Prostate gland (tissue), 2 donors: Measurements from ENCODE around the gene IL21R. TPM values are rescaled to one million over a fixed set of nuclear protein-coding genes. Genes with fewer than 3 reads are reported as not detected.

Source experiments
- DNase-seq: peaks from one replicate; pipeline ENCODE4 v3.0.0-alpha.2; 2019; ENCODE audit warnings: low spot score
- H3K27ac ChIP-seq, 2 donors: fragments of 200-600 bp; sonication (generic); 2 replicates each; pipeline ENCODE4 v1.5.1; 2017 to 2019
- H3K27me3 ChIP-seq: fragments of 200-600 bp; sonication (generic); replicated peaks from 2 replicates; pipeline ENCODE4 v1.5.1; 2019; ENCODE audit not compliant: insufficient read depth
- H3K36me3 ChIP-seq, 2 donors: fragments of 200-600 bp; sonication (generic); 1 replicate in 1 of 2; 2 replicates in 1 of 2; pipeline versions ENCODE4 v1.5.1 to v1.8.1; 2017 to 2019
- H3K4me1 ChIP-seq: fragments of 200-600 bp; sonication (generic); replicated peaks from 2 replicates; pipeline ENCODE4 v1.5.1; 2019
- H3K4me3 ChIP-seq, 2 donors: fragments of 200-600 bp; sonication (generic); 2 replicates each; pipeline ENCODE4 v1.5.1; 2017 to 2019
- H3K9me3 ChIP-seq: fragments of 200-600 bp; sonication (generic); 2 replicates; pipeline ENCODE4 v1.5.1; 2017
- CTCF ChIP-seq, 4 experiments: fragments of 200-600 bp in 2 of 4; fragments of 450-650 bp in 2 of 4; sonication (generic) in 2 of 4; IDR thresholded peaks; 1 replicate in 3 of 4; 2 replicates in 1 of 4; pipeline ENCODE4 v1.5.1; 2016 to 2019; ENCODE audit warnings: antibody characterized with exemption in 4 of 4, mild to moderate bottlenecking in 2 of 4, moderate library complexity in 2 of 4
- POLR2A ChIP-seq: fragments of 450-650 bp; IDR thresholded peaks from one replicate; pipeline ENCODE4 v1.6.1; 2016; ENCODE audit warnings: antibody characterized with exemption, mild to moderate bottlenecking
- POLR2AphosphoS5 ChIP-seq: sonication (generic); formaldehyde crosslinking; IDR thresholded peaks from one replicate; pipeline ENCODE4 v1.6.1; 2017; ENCODE audit warnings: antibody characterized with exemption
- WGBS: methylation state at CpG from one replicate; pipeline ENCODE4 v1.1.5; 2018; 5-methylcytosine and 5-hydroxymethylcytosine counted together
- intact Hi-C: fragments of 100-400 bp; cut with DNase I; formaldehyde crosslinking; loops from one replicate; pipeline ENCODE4 v1.14.2; 2022
- total RNA-seq, 2 donors: library from RNA; depleted of rRNA; stranded (reverse); fragments of >200 nt; gene quantifications; one replicate each; pipeline ENCODE4 v1.1.0, GENCODE V29; 2016

Gene IL21R
- total RNA-seq, 2 donors from 2014 or later: 0.32 to 0.57 TPM

GRCh38 chr16:27405546-27406451, 3.8 kb downstream of the IL21R start:
- H3K4me3 ChIP-seq: no peak overlapping the region
- H3K27me3 ChIP-seq: no peaks in the 10 kb centered on the region
- intact Hi-C loops: no loop called here
- WGBS: 51% methylated on average over 17 of the region's 19 CpGs
- H3K4me1 ChIP-seq: no peaks in the 10 kb centered on the region
- no peaks in the 10 kb centered on the region for H3K9me3 ChIP-seq
- no peak overlapping the region for H3K27ac ChIP-seq
- DNase-seq: no peak
- no peak for TF ChIP-seq CTCF (IDR thresholded peaks at IDR 0.05)
- no peak for TF ChIP-seq POLR2AphosphoS5
- TF ChIP-seq POLR2A: no peak
- no peaks in the 10 kb centered on the region for H3K36me3 ChIP-seq

GRCh38 chr16:27406511-27407128, 4.6 kb downstream of the IL21R start:
- no peaks in the 10 kb centered on the region for H3K27me3 ChIP-seq
- H3K4me1 ChIP-seq: no peaks in the 10 kb centered on the region
- TF ChIP-seq POLR2A (no peak), POLR2AphosphoS5 (no peak), CTCF (IDR thresholded peaks at IDR 0.05) (no peak)
- intact Hi-C loops: no loop called here
- WGBS: 72% methylated on average over 6 of the region's 6 CpGs
- no peak overlapping the region for H3K4me3 ChIP-seq
- H3K27ac ChIP-seq: no peak overlapping the region
- no peaks in the 10 kb centered on the region for H3K9me3 ChIP-seq
- H3K36me3 ChIP-seq: no peaks in the 10 kb centered on the region
- no peak for DNase-seq

- no peaks in the 10 kb centered on the region for H3K4me1 ChIP-seq
- no peak overlapping the region for H3K4me3 ChIP-seq
- no peaks in the 10 kb centered on the region for H3K36me3 ChIP-seq
- H3K27ac ChIP-seq: no peak overlapping the region
- TF ChIP-seq POLR2A (no peak), CTCF (IDR thresholded peaks at IDR 0.05) (no peak), POLR2AphosphoS5 (no peak)
- intact Hi-C loops: no loop called here
- H3K9me3 ChIP-seq: no peaks in the 10 kb centered on the region
- no peaks in the 10 kb centered on the region for H3K27me3 ChIP-seq
- WGBS: 71% methylated on average over 2 of the region's 2 CpGs
- no peak for DNase-seq
Measured at GRCh38 chr16:27407133-27407532, 5.2 kb downstream of the IL21R start.

DNA sequence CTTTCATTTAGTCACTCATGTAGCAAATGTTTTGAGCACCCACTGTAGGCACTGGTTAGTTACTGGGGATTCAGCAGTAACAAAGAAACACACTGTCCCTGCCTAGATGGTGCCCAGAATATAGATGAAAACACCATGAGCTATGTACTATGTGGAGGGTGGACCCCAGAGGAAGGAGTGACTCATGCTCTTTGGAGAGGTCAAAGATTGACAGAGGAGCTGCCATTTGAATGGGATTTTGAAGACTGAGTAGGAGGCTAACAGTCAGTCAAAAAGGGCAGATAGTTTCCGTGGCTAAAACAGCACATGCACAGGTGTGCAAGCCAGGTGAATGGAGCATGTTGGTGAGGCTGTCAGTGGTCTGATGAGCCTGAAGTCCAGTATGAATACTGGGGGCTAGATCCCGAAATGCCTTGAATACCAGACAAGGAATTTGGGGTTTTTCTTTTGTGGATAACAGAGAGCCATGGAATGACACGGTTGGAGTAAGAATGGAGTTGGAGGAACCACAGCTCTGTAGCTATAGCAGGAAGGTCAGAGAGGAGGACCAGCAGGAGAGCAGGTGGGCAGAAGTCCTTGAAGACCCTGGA, 6.1 kb downstream of the IL21R start:
- TF ChIP-seq POLR2AphosphoS5: no peak
- TF ChIP-seq POLR2A: no peak
- TF ChIP-seq CTCF (IDR thresholded peaks at IDR 0.05): no peak
- intact Hi-C loops: no loop called here
- Histone ChIP-seq H3K9me3 (no peaks in the 10 kb centered on the region), H3K27me3 (no peaks in the 10 kb centered on the region), H3K4me3 (no peak overlapping the region), H3K4me1 (no peaks in the 10 kb centered on the region), H3K27ac (no peak overlapping the region), H3K36me3 (no peaks in the 10 kb centered on the region)
- DNase-seq: no peak
- 85% methylated on average over 3 of the region's 3 CpGs for WGBS
